HG02840 (cell line): ENCODE data around the gene PATL2.
"Not testable (repeated sequence)": the region's sequence is repeated elsewhere in the genome, so short reads cannot be mapped to it uniquely, and the experiment has no call there.

Experiments
- ATAC-seq: cut with Tn5 transposase; IDR thresholded peaks from one replicate; pipeline ENCODE4 v1.9.1; 2021; ENCODE audit warnings: mild to moderate bottlenecking, moderate library complexity, moderate number of reproducible peaks; ENCODE audit not compliant: unreplicated experiment, low FRiP score

Gene PATL2

DNA sequence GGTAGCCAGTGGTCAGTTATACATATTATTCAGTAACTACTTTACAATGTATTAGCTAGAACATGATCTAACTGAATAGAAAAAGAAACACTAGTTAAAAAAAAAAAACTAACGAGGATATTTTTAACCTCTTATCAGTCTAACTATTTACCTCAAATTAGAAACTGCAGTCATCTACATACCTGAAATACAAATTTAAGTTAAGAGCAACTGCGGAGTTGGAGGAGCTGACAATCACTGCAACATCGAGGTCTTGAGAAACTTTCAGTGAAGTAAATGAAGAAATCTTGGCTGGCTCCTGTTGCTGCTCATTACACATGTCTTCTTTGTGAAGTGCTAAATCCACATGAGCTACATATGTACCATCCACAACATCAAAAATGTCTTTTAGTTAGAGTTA is 54.2 kb downstream of the PATL2 start:
- ATAC-seq = no peak

DNA sequence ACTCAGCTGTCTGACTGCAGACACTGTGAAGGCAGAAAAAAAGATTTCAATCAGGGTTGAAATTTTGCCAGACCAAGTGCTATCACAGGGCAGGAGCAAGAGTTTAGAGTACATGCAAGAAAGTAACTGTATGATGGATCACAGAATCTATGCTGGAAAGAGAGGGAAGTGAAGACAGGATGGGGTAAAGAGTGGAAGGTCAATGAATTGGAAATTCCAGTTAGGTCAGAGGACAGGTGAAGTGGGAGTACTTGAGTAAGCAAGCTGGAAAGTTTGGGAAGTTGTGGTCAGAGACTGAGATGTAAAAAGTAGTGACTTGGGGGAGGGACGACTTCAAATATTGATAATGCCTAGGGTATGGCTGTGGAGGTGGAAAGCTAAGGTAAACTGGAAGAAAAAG is 54.8 kb downstream of the PATL2 start:
- ATAC-seq = no peak

DNA sequence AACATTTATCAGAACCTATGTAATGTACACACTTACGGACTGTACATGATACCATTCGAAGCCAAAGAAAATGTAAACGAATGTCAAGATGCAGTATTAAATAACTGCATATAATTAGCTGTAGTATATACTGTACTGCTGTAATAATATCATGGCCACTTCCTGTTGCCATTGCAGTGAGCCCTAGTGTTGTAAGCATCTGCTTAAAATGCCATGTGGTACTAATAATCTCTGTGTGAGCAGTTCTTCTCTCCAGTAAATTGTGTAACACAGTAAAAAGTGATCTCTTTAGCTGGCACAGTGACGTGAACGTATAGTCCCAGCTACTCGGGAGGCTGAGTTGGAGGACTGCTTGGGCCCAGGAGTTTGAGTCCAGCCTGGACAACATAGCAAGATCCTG is 56.3 kb downstream of the PATL2 start:
- no peak for ATAC-seq

DNA sequence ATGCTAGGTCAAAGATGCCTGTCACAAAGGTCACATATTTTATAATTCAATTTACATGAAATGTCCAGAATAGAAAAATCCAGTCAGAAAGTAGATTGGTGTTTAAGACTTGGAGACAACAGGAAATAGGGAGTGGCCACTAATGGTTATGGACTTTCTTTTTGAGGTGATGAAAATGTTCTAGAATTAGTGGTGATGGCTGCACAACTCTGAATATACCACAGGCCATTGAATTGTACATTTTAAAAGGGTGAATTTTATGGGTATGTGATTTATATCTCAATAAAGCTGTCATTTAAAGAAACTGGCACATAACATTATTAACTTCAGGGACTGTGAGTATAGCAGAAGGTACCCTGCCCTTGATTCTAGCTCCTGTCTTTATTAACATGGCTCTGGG is 63.5 kb downstream of the PATL2 start:
- no peak for ATAC-seq

DNA sequence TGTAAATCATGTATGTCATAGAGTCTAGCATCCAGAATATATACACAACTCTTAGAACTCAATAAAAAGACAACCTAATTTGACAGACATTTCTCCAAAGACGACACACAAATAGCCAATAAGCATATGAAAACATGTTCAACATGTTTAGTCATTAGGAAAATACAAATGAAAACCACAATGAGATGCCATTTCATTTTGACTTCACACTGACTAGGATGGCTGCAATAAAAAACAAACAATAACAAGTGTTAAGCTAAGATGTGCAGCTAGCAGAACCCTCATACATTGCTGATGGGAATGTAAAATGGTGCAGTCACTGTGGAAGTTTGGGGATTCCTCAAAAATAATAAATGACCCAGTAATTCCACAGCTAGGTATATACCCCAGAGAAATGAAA is 64.1 kb downstream of the PATL2 start:
- no peak for ATAC-seq

DNA sequence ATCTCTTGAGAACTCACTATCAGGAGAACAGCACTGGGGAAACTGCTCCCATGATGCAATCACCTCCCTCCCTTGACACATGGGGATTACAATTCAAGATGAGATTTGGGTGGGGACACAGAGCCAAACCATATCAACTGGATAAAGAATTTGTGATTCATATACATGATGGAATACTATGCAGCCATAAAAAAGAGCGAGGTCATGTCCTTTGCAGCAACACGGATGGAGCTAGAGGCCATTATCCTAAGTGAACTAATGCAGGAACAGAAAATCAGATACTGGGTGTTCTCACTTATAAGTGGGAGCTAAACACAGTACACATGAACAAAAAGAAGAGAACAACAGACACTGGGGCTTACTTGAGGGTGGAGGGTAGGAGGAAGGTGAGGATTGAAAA is 64.7 kb downstream of the PATL2 start:
- no peak for ATAC-seq

DNA sequence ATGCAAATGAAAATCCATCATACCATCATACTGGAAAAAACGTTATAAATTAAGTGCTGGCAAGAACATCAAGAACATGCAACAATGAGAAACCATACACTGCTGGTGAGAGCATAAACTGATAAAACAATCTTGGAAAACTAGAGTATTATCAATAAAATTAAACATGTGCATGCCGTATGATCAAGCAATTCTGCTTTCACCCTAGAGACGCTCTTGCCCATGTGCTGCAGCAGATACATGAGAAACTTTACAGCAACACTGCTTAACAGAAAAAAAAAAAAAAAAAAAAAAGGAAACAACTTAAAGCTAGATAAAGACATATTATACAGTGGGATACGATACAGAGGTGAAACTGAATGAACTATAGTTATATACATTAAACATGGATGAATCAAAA is 69.5 kb downstream of the PATL2 start:
- no peak for ATAC-seq

DNA sequence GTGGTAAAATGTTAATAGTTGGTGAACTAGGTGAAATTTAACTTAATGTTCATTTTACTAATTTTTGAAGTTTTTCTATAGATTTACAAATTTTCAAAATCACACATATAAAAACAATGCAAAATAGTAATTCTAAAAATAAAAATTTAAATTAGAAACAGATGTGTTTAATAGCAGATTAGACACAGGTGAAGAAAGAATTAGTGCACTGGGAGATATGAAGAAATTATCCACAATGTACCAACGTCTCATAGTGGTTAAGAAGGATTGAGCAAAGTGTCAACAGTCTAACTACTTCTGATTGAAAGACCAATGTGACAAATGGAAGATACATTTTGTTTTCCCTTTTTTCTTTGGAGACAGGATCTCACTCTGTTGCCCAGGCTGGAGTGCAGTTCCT is 74.1 kb downstream of the PATL2 start:
- ATAC-seq = no peak

DNA sequence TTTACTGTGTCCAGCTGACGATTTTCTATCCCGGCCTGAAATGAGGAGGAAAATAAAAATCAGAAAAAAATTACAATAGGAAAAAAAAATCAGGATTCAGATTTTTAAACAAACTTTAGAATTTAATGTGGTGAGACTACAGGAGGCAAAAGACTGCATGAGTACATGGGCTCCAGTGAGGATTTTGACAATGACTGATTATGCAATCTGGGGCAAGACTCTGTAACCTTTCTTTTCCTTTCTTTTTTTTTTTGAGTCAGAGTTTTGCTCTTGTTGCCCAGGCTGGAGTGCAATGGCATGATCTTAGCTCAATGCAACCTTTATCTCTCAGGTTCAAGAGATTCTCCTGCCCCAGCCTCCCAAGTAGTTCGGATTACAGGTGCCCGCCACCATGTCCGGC is 77.5 kb downstream of the PATL2 start:
- no peak for ATAC-seq

DNA sequence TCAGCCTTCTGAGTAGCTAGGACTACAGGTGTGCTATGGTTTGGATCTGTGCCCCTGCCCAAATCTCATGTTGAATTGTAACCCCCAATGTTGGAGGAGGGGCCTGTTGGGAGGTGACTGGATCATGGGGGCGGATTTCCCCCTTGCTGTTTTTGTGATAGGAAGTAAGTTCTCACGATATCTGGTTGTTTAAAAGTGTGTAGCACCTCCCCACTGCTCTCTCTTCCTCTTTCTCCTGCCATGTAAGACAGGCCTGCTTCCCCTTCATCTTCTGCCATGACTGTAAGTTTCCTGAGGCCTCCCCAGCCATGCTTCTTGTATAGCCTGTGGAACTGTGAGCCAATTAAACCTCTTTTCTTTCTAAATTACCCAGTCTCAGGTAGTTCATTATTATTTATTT is 85.8 kb downstream of the PATL2 start:
- not testable (repeated sequence) for ATAC-seq

DNA sequence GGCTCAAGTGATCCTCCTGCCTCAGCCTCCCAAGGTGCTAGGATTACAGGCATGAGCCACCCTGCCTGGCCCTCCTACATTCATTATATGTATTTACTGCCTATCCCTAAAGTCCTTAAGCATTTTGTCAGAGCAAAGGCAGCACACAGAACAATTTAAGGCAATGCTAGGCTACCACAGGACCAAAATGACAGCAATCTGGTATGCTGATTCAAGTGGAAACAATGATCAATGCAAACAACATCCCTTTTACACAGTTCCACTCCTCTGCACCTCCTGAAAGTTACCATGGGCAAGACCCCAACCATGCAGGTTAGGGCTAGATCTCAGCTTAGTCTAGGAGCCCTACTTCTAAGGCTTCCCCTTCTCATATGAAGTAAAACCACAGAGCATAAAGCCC is 87.9 kb downstream of the PATL2 start:
- ATAC-seq = no peak

DNA sequence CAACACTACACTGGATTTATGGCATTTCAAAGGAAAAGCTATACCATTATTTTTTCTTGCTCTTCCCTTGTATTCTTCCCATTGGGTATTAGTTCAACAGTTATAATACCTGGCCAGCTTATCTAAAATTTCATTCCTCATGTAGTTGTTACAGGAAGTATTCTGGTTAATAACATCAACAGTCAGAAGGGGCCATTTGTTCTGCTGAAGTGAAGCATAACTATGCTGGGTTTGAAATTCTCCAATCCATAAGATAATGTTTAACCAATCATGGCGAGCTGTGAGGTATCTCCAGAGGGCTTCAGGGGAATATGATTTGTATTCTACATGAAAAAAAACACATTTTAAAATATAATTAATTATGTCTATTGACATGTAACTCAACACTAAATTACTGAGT is 91.0 kb downstream of the PATL2 start:
- no peak for ATAC-seq

DNA sequence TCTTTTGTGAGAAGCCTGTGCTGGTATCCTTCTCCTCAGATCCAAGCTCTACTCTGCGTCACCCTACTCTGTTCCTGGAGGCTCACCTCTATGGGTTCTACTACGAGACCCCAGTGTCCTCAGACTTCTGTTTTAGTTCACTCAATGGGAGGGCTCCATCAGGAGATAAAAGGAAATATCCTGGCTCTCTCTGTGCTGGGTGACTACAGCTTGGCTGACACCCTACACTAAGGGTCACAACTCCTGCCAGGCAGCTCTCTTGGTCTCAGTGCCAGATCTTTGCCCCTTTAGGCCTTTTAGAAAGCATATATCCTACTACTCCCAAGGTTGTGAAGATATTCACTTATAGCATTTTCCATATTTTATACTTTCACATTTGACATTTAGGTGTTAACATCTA is 94.1 kb downstream of the PATL2 start:
- no peak for ATAC-seq
